ENCODE measurements around the gene TTC16.

The TTC16 gene

DNA sequence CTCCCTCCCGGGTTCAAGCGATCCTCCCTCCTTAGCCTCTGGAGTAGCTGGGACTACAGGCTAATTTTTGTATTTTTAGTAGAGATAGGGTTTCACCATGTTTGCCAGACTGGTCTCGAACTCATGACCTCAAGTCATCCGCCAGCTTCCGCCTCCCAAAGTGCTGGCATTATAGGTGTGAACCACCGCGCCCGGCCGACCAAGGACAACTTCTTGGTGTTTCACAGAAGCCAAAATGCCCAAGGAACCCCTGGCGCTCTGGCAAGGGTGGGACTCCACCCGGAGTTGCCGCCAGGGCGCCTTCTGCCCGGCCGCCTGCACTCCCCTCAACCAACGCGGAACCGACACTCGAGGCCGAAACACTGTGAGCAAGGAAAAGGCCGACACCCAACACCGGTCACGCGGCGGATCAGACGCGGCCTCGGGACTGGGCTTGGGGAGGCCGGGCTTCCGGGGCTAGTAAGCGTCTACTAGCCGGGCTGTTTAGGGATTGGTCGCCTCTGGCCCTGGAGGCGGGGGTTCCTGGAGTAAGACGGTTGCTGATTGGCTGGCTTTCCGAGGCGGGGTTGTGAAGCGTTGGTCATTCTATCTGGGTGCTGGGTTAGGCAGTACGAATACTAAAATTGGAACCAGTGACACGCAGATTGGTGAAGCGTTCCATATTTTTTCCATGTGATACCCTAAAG, 16.8 kb upstream of the TTC16 start:
- peak; percentile 92 for DNase-seq

DNA sequence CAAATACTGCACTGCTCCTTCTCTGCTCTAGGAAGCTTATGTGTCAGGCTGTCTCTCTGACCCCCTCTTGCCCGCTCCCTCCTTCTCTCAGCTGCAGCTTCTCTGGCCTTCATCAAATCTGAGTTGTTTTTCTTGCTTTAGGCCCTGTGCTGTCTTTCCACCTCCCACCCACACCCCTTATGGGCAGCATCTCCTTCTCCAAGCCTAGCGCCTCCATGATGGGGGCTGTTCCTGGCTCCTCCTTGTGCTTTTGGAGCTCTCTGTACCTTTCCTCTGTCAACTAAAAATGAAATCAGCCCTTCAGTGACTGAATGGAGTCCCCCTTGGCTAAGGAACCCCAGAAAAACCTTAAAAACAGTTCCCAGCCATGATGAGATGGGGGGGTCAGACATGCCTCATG, 15.7 kb upstream of the TTC16 start:
- DNase-seq = no peak

DNA sequence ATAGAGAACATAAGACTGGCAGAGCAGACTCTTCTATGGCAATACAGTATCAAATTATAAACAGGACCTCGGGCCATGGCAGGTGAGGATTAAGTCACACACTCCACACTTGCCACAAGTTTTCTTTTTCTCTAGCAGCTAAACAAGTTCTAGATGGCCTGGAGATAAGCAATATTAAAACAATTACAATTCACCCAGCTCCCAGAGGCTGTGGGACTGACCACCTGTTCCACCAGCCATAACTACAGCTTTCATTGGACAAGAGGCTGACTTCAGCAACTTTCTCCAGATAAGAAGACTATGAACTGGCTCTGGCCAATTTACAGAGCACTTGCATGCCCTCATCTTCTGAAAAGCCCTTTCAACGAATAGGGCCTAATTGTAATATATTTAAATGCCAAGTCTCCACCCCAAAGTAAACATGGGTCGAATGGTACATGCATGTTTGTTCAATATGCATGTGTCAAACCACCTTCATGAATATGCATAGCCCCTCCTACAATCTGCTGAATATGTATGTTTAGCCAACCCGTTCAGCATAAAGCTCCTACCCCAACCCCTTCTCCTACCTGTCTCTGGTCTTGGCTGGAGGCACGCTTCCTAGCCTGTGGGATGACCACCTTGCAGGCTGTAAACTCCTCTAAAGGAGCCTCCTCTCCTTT, 15.2 kb upstream of the TTC16 start:
- no peak for DNase-seq

DNA sequence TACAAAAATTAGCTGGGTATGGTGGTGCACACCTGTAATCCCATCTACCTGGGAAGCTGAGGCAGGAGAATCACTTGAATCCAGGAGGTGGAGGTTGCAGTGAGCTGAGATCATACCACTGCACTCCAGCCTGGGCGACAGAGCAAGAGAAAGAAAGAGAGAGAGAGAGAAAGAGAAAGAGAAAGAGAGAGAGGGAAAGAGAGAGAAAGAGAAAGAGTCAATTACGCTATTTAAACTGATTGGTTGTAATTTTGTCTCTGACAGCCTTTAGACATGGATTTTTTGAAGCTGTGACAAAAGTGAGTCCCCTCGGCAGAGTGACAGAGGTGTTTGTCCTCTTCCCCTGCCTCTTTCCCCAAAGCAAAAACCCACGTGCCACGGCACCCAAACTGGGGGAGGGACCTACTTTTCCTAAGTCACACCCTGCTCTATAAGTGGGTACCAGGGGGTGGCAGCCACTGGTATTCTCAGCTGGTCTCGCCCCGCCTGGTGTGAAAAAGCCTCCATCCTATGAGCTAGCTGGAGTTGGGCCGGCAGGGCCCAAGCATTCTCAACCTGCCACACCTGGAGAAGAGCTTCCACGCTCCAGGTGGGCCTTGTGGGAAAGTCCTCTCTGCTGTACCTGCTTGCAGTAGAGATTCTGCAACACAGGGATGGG, 12.5 kb upstream of the TTC16 start:
- DNase-seq = no peak

DNA sequence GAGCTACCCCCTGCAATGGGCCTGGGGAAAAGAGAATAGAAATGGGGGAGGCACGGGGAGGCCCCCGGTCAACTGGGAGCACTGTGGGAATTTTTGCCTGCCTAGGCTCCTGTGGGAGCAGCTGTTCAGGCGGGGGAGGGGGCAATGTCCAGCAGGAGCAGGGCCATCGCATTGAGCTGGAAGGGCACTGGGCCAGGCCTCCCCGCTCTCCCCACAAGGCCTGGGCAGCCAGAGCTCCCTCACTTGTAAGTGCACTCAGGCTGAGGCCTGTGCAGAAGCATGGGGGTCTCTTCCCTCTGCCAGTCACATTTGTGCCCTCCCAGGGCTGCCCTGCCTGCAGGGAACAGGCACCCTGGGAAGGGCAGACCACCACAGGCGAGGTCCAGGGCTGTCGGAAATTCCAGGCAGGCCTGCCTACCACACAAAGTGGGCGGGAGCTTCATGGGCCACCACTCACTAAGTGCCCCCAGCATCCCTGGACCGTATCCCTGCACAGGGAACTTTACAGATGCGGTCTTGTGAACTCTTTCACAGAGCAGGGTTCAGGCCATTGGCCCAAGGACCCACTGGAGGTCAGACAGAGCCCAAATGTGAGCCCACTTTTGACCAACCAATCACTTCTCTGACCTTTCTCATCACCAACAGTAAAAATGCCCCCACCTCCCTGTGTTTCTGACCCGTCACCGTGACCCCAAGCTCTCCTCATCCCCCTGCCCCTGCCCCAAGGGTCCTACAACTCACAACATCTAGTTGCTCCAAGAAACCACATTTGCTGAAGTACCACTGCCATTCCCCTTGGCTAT, 10.1 kb upstream of the TTC16 start:
- DNase-seq = no peak

DNA sequence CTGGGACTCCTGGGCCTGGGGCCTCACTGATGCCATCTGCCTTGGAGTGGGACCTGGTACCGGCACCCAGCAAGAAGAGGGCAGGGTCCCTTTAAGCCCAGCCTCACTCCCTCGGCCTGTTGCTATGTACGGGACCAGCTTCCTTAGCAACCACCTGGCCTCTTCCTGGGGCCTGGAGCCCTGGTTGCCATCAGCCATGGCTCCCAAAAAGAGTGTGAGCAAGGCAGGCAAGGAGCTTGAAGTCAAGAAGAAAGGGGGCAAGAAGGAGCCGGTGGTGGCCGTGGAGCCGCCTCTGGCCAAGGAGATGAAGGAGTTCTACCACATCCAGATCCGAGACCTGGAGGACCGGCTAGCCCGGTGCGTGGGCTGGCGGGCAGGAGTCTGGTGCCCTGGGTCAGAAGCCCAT, 9.0 kb upstream of the TTC16 start, which contains the start of gene CFAP157:
CFAP157 (plus strand) TSS at position 153 of the 406 bp plus-strand sequence; CDS start at position 197, 44 bp downstream.
- DNase-seq = no peak

DNA sequence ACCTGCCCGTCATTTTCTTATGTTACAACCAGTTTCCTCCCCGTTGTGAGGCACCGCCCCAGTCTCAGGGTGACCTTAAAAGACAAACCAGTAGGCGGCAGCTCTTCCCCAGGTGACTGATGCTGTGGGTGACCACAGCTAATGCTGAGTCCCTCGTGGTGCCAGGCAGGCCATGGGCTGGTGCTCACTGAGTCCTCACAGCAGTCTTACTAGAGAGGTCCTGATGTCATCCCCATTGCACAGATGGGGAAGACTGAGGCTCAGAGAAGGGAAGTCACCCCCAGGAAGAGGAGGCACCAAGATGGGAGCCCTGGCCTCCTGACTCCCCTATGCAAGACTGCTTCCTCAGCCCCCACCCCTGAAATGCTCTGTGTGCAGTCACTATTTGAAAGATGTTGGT, 8.1 kb upstream of the TTC16 start:
- DNase-seq = peak; percentile 73

DNA sequence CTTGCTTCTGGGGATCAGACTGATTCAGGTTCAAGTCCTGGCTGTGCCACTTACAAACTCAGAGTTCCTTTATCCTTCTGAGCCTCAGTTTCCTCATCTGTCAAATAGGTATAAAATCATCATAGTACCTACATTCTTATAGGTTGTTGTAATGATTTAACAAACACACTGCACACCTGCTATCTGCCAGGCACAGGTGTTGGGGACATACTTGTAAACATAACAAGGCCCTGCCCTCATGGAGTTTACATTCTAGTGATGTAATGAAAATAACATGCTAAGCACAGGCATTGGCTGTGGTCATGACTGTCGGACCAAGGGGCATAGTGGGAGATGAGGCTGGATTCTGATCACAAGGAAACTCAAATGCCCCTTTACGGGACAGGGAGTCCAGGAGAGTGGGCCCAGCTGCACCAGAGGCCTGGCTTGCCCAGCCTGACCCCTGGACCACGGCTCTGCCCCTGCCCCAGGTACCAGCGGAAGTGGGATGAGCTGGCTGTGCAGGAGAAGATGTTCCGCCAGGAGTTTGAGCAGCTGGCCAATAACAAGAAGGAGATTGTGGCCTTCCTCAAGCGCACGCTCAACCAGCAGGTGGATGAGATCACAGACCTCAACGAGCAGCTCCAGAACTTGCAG, 6.8 kb upstream of the TTC16 start:
- no peak for DNase-seq

DNA sequence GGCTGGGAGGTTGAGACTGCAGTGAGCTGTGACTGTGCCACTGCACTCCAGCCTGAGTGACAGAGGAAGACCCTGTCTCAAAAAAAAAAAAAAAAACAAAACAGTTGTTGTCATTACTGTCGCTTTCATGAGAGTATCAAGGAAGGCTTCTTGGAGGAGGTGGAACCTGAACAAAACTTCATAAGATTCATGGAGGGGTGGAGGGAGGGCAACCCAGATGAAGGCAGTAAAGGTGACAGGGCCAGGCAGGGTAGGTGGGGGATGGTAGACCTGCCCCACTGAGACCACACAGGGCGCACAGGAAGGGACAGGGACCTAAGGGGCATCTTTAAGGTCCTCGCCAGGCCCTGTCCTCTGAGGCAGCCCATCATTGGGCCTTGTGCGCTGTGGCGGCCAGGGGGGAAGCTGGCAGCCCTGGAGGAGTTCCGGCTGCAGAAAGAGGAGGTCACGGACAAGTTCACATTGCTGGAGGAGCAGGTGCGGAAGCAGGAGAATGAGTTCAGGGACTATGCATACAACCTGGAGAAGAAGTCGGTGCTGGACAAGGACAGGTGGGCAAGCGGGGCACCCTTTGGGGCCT, 5.6 kb upstream of the TTC16 start:
- DNase-seq = no peak

DNA sequence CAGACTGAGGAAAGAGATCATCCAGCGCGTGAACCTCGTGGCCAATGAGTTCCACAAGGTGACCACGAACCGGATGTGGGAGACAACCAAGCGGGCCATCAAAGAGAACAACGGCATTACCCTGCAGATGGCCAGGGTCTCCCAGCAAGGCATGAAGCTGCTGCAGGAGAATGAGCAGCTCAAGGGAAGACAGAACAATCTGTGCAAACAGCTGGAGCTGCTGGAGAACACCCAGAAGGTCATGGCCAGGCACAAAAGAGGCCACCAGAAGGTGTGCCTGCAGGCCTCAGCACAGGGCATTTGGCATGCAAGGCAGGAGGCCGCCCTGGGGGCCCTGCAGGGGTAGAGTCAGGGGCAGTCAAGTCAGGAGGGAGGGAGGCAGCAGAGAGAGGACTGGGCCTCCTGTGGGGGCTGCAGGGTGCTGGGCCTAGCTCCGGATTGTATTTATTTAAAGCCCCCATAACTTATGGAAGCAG, 4.6 kb upstream of the TTC16 start:
- no peak for DNase-seq

DNA sequence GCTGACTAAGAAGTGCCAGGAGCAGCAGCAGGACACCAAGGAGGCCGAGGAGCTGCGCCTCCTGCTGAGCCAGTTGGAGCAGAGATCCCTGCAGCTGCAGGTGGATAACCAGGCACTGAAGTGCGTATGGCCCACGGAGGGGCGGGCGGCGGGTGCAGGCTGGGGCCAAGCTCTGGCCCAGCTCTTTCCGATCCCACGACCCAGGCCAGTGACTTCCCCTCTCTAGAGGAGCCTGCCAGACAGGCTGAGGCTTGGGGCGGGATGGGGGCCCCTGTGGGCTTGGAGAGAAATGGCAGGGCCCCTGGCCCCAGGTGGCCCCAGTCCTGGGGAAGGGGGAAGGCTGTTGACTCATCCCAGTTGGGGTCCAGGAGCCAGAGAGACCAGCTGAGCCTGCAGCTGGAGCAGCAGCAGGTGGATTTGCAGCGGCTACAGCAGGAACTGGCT, 4.0 kb upstream of the TTC16 start:
- DNase-seq = no peak

DNA sequence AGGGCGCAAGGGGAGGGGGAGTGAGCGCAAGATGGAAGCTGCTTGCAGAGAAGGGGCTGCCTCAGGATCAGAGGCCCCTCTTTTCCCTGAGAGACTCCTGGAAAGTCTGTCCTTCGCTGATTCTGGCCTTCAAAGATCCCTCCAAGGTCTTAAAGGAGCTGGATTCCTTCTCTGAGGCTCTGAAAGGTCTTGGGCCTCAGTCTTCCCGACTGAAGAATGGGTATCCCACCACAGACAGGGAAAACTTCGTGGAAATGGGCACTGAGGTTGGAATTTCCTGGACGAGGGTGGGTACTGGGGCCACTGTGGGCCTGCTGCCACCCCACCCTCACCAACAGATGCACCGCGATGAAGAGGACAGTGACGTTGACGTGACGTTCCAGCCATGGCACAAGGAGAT, 3.5 kb upstream of the TTC16 start:
- DNase-seq = no peak

DNA sequence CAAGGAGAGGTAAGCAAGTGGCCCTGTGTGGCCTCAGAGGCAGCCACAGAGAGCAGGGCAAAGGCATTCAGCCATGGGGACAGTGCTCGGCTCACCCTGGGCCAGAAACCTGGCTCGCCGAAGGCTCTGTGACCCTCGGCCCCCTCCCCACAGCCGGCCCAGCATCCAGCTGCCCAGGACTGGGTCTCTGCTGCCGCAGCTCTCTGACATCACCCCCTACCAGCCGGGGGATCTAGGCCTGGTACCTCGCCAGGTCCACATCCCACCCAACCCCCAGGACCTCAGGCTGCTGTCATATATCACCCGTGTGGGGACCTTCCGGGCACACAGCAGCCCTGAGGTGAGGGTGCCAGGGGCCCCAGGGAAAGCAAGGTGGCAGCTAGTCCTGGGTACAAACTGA, 3.0 kb upstream of the TTC16 start:
- DNase-seq = no peak

DNA sequence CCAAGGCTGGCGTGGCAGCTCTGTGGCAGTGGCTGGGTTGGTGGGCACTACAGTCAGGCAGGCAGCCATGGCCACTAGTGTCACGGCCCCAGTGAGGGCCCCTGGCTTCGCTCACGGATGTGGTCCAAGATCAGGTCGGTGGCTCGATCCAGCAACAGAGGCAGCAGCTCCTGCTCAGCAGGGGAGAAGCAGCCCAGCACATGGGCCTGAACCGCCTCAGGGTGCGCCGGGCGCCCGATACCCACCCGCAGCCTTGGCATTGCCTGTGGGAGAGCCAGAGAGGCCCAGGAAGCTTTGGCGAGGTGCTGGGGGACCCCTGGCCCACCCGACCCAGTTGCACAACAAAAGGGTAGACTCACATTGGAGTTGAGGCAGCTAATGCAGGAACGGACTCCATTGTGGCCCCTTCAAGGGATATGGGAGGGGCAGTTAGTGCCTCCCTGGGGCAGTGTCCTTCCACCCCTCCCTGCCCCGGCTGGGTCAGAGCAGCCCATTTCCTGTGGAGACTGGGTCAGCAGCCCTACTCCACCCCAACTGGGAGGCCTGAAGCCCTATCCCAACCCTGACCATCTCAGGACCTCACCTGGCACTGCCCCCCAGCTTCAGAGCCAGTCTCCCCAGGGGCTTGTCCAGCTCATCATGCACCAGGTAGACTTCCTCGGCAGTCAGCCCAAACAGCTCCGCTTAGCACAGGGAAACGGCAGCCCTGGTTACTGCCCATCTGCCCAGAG, 1.7 kb upstream of the TTC16 start:
- no peak for DNase-seq

DNA sequence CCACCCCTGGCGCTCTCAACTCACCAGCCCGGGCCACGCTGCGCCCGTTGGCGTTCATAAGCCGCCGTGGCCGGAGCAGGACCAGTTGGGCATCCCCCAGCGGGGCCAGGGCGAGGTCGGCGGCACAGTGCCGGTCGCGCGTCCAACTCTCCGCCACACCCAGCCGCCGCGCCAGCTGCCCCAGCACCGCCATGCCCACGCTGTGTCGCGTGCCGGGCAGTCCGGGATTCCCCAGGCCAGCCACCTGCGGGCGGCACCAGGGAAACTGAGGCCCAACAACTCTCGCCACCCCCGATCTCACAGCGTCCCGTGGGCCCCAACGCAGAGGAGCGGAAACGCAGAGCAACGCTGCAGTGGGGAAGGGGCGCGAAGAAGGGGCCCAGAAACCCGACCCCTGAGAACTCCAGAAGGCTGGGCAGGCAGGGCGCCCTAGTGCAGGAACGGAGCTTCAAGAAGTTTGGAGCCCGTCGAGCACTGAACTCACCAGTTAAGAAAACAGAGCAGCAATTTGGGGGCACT, 869 bp upstream of the TTC16 start:
- DNase-seq = no peak

DNA sequence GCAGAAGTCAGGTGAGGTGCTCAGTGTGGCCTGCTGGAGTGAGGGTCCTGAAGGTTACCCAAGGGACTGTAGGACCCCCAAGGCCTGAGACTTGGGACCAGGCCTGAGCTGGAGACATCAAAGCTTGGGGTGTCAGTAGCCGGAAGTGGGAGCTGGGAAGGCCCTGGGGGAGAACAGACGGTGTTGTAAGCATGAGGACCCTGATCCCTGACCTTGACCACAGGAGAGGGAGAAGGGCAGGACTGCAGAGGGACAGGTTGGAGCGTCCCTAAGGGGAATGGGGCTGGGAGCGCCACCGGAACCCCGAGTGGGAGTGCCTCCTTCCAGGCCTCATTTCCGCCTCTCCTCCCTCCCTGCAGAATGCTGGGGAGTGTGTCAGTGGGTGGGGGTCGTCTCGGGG, 533 bp downstream of the TTC16 start:
- no peak for DNase-seq

DNA sequence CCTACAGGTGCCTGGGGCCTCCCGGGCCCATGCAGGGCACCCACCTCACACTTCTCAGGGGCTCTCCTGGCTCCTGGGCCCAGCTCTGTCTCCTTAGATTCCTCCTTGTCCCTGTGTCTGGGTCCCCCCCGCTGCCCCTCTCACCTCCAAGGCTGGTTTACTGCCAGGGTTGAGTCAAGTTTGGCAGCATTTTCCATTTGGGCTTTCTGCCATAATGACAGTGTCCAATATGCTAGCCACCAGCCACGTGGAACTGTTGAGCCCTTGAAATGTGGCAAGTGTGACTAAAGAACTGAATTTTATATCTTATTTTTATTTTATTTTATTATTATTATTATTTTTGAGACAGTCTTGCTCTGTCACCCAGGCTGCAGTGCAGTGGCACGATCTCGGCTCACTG, 1.9 kb downstream of the TTC16 start:
- no peak for DNase-seq

DNA sequence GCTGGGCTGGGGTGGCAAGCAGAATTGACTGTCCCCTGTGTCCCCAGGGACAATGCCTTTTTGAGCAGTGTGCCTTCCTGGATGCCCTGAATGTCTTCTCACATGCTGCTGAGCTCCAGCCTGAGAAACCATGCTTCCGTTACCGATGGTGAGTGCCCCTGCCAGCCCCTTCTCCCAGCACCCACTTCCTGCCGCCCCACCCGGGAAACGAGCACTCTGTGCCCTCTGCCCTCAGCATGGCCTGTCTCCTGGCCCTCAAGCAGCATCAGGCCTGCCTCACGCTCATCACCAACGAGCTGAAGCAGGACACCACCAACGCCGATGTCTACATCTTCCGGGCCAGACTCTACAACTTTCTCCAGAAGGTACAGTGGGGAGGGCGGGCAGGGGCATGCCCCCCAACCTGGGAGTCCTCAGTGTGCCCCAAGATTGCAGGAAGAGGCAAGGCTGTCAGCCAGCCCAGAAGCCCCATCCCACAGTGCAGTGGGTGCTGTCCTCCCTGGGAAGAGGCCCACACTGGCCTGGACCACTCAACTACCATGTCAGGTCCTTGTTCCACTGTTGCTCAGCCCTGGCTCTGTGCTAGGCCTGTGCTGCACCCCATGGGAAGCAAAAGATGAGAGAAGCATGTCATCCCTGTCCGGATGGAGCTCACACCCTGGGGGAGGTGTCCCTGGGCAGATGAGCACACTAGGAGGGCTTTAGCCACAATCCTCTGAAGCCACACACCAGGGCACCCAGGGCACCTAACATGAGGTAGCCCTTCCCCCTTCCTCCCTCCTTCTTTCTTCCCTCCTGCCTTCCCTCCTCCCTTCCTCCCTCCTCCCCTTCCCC, 4.4 kb downstream of the TTC16 start:
- peak; percentile 44 for DNase-seq

DNA sequence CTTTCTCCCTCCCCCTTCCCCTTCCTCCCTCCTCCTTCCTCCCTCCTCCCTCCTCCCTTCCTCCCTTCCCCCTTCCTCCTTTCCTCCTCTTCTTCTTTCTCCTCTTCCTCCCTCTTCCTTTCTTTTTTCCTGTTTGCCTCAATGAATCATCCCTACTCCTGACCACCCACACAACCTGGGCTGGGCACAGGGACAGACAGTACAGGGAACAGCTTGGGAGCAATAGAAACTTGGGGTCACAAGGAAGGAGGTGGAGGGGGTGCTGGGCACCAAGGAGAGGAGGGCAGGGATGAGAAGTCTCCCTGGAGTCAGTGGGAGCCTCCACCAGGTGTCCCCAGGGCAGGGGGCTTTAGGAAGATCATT, 5.0 kb downstream of the TTC16 start:
- DNase-seq = no peak

DNA sequence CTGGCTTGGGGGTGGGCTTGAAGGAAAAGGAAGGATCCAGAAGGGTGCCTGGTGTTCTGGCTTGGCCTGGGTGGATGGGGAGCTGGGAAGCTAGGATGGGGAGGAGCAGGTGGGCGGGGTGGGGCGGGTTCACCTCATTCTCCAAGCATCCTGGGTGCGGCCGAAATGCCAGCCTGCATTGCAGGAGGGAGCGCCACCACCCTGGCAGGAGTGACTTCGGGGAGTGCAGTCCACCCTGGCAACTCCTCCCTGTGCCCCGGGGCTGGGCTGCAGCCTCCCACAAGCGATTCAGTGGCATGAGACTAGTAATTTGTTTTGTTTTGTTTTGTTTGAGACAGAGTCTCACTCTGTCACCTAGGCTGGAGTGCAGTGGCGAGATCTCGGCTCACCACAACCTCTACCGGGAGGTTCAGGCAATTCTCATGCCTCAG, 5.5 kb downstream of the TTC16 start:
- peak; percentile 35 for DNase-seq
